HUES64 (cell line): ENCODE data around the gene RABGAP1L.
"Not testable (repeated sequence)": the region's sequence is repeated elsewhere in the genome, so short reads cannot be mapped to it uniquely, and the experiment has no call there.

ENCODE experiments used
- H3K27ac ChIP-seq: 2 replicates; pipeline ENCODE4 v1.7.0; 2013; ENCODE audit warnings: low read depth, low read length, inconsistent platforms
- H3K27me3 ChIP-seq: 2 replicates; pipeline ENCODE4 v1.6.1; 2013; ENCODE audit warnings: mild to moderate bottlenecking, low read length; ENCODE audit not compliant: insufficient read depth
- H3K36me3 ChIP-seq: 2 replicates; pipeline ENCODE4 v1.6.1; 2013; ENCODE audit warnings: mild to moderate bottlenecking, low read length; ENCODE audit not compliant: insufficient read depth
- H3K4me1 ChIP-seq: 2 replicates; pipeline ENCODE4 v1.6.1; 2013; ENCODE audit warnings: mild to moderate bottlenecking, low read length, moderate library complexity; ENCODE audit not compliant: insufficient read depth
- H3K4me3 ChIP-seq: 2 replicates; pipeline ENCODE4 v1.5.1; 2013; ENCODE audit warnings: mild to moderate bottlenecking, low read length, moderate library complexity
- H3K9ac ChIP-seq: 2 replicates; pipeline ENCODE4 v1.6.1; 2013; ENCODE audit warnings: mild to moderate bottlenecking, low read depth, low read length
- H3K9me3 ChIP-seq: 2 replicates; pipeline ENCODE4 v1.6.1; 2013; ENCODE audit warnings: low read depth, low read length; ENCODE audit not compliant: insufficient read depth
- WGBS: fragments of 150-250, 120-280 bp; methylation state at CpG from one replicate; pipeline ENCODE4 v1.1.7; 2013; ENCODE audit warnings: missing lambda C conversion rate; 5-methylcytosine and 5-hydroxymethylcytosine counted together

Gene RABGAP1L

DNA sequence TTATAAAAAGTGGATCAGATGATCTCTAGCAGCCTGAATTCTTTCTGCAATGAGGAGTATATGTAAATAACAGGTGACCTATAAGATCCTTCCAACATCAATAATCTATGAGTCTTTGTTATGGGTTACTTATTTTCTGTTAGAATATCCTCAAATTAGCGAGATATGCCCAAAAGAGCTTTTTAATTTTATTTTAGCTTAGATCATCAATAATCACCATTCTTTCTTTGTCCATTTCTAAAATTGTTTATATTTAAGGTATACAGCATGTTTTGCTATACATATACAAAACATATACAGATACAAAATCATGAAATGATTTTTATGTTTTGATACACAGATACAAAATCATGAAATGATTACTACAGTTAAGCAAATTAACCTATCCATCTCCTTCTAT is 11.8 kb downstream of the RABGAP1L start:
- H3K9me3 ChIP-seq = no peaks in the 10 kb centered on the region
- no peaks in the 10 kb centered on the region for H3K4me1 ChIP-seq
- H3K36me3 ChIP-seq = no peaks in the 10 kb centered on the region
- H3K27ac ChIP-seq = no peak overlapping the region
- no peak overlapping the region for H3K4me3 ChIP-seq
- H3K27me3 ChIP-seq = no peaks in the 10 kb centered on the region
- no CpG with 5 or more reads among the region's 1 CpG for WGBS
- no peak overlapping the region for H3K9ac ChIP-seq

DNA sequence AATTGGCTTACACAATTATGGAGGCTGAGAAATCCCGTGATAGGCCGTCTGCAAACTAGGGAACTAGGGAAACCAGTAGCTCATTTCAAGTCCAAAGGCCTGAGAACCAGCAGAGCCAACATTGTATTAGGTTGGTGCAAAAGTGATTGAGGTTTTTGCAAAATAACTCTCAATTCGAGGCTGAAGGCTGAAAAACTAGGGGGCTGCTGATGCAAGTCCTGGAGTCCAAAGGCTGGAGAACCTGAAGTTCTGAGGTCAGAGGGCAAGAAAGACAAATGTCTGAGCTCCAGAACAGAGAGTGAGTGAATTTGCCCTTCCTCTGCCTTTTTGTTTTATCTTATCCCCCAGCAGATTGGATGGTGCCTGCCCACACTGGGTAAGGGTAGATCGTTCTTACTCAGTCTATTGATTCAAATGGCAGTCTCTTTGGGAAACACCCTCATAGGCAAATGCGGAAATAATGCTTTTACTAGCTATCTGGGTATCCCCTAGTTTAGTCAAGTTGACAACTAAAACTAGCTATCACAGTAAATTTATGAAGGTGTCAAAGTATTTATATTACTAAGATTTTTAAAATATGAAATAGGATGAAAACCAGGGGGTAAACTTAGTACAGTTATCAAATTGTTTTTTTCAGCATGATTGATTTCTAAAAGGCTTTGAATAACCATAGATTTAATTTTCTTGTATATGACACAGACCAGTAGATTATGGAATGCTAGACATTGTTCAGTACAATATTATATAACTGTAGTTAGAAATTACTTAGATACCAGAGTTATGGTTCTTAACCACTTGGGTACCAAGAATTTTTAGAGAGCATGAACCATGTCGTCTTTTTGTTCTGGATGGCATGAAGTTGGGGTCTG is 15.4 kb downstream of the RABGAP1L start:
- 95% methylated on average over 6 of the region's 6 CpGs for WGBS
- no peaks in the 10 kb centered on the region for H3K36me3 ChIP-seq
- H3K9me3 ChIP-seq = no peaks in the 10 kb centered on the region
- no peaks in the 10 kb centered on the region for H3K4me1 ChIP-seq
- no peak overlapping the region for H3K27ac ChIP-seq
- H3K27me3 ChIP-seq = no peaks in the 10 kb centered on the region
- no peak overlapping the region for H3K9ac ChIP-seq
- H3K4me3 ChIP-seq = no peak overlapping the region

DNA sequence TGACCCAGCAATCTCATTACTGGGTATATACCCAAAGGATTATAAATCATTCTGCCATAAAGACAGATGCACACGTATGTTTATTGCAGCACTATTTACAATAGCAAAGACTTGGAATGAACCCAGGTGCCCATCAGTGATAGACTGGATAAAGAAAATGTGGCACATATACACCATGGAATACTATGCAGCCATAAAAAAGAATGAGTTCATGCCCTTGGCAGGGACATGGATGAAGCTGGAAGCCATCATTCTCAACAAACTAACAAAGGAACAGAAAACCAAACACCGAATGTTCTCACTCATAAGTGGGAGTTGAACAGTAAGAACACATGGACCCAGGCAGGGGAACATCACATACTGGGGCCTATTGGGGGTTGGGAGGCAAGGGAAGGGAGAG is 19.1 kb downstream of the RABGAP1L start:
- 100% methylated on average over 2 of the region's 2 CpGs for WGBS
- H3K4me3 ChIP-seq, H3K27me3 ChIP-seq, H3K36me3 ChIP-seq, H3K27ac ChIP-seq, H3K9me3 ChIP-seq, H3K4me1 ChIP-seq, H3K9ac ChIP-seq: not testable (repeated sequence)

DNA sequence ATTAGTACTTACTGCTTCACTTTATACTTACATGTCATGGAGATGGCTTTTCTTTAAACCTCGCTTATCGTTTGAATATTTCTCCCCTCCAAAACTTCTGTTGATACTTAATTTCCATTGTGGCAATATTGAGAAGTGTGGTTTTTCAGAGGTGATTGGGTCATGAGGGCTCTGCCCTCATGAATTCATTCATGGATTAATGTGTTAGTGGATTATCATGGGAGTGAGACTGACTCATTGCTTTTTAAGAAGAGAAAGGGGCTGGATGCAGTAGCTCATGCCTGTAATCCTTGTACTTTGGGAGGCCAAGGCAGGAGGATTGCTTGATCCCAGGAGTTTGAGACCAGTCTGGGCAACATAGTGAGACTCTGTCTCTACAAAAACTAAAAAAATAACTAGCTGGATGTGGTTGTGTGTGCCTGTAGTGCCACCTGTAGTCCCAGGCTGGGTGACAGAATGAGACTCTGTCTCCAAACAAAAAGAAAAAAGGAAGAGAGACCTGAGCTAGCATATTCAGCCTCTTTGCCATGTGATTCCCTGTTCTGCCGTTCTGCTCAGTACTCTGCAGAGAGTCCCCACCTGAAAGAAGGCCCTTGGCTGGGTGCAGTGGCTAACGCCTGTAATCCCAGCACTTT is 30.2 kb downstream of the RABGAP1L start:
- 85% methylated on average over 3 of the region's 4 CpGs for WGBS
- Histone ChIP-seq H3K27ac (no peak overlapping the region), H3K4me1 (no peaks in the 10 kb centered on the region), H3K4me3 (no peak overlapping the region), H3K27me3 (no peaks in the 10 kb centered on the region), H3K9me3 (peaks cover 9% of the 10 kb centered on the region; the same call in 1 of the 2 replicates), H3K9ac (no peak overlapping the region), H3K36me3 (no peaks in the 10 kb centered on the region)

DNA sequence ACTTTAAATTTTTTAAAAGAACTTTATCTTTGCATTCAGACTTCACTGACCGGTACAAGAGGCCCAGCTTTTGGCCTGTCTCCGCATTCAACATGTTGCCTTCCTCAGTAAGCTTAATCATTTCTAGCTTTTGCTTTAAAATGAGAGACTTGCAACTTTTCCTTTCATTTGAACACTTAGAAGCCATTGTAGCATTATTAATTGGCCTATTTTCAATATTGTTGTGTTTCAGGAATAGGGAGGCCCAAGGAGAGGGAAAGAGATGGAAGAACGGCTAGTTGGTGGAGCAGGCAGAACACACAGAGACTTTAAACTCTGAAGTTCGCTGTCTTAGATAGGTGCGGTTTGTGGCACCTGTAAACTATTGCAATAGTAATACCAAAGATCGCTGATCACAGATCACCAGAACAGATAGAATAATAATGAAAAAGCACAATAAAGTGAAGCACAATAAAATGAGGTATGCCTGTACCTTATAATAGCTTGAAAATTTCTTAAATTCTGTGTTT is 31.4 kb downstream of the RABGAP1L start:
- H3K27ac ChIP-seq = no peak overlapping the region
- no peaks in the 10 kb centered on the region for H3K27me3 ChIP-seq
- H3K9me3 ChIP-seq = peaks cover 9% of the 10 kb centered on the region; the same call in 1 of the 2 replicates
- H3K36me3 ChIP-seq = no peaks in the 10 kb centered on the region
- H3K4me1 ChIP-seq = no peaks in the 10 kb centered on the region
- H3K9ac ChIP-seq = no peak overlapping the region
- H3K4me3 ChIP-seq = no peak overlapping the region
- WGBS = 91% methylated on average over 6 of the region's 6 CpGs

DNA sequence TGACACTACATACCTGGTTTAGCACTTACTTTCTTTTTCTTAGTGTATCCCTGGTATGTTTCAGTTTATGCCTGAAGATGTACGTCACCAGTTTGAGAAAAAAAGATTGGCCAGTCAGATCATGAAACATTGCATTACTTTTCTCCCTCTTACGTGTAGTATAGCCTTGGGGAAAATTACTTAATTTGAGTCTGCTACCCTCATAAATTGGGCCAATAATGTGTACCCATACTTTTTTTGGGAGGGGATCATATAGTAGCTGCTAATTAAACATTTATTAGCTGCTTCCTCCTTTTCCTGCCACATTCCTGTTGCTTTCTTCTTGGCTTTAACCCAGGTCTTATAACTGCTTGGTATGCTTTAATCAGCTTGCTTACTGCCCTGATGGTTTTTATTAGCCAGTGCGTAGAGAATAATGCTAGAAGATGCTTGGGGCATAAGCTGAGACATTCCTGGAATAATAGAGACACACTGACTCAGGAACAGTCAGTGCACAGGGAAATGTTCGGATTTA is 32.1 kb downstream of the RABGAP1L start:
- no peaks in the 10 kb centered on the region for H3K4me1 ChIP-seq
- H3K4me3 ChIP-seq = no peak overlapping the region
- peaks cover 9% of the 10 kb centered on the region; the same call in 1 of the 2 replicates for H3K9me3 ChIP-seq
- 96% methylated on average over 4 of the region's 4 CpGs for WGBS
- no peaks in the 10 kb centered on the region for H3K36me3 ChIP-seq
- H3K9ac ChIP-seq = no peak overlapping the region
- no peak overlapping the region for H3K27ac ChIP-seq
- H3K27me3 ChIP-seq = no peaks in the 10 kb centered on the region

DNA sequence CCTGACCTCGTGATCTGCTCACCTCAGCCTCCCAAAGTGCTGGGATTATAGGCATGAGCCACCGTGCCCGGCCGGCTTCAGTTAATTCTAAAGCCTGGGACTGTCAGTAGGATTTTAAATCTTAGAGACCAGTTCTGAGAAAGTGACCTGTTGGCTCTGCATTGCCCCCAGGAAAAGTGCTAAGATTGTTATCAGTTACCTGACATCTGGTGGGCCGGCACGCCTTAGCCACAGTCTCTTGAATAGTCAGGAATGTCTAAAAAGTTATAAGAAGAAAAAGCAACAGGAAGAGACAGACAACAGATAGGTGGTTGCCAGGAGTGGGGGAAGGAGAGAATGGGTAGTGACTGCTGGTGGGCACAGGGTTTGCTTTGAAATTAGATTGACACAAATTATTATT is 35.1 kb downstream of the RABGAP1L start:
- Histone ChIP-seq H3K27me3 (no peaks in the 10 kb centered on the region), H3K27ac (no peak overlapping the region), H3K4me1 (no peaks in the 10 kb centered on the region), H3K4me3 (no peak overlapping the region), H3K9me3 (no peaks in the 10 kb centered on the region), H3K36me3 (no peaks in the 10 kb centered on the region), H3K9ac (no peak overlapping the region)
- 94% methylated on average over 6 of the region's 6 CpGs for WGBS

DNA sequence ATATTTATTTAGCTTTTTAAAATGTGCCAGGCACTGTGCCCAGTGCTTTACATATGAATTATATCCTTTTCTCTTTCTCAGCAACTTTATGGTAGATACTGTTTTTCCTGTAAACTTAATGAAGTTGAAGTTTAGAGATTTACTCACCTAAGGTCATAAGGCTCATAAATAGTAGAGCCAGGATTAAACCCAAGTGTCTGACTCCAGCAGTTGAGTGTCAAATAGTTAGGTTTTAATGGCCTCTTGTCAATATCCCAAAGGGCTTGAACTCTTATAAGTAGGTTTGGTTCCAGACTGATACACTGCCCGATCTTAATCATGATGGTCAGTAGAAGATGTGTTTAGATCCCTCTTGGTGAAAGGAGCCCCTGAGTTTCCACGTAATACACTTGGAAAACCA is 37.8 kb downstream of the RABGAP1L start:
- Histone ChIP-seq H3K4me1 (no peaks in the 10 kb centered on the region), H3K9ac (no peak overlapping the region), H3K4me3 (no peak overlapping the region), H3K27me3 (no peaks in the 10 kb centered on the region), H3K9me3 (no peaks in the 10 kb centered on the region), H3K27ac (no peak overlapping the region), H3K36me3 (no peaks in the 10 kb centered on the region)
- WGBS = 98% methylated on average over 2 of the region's 2 CpGs

DNA sequence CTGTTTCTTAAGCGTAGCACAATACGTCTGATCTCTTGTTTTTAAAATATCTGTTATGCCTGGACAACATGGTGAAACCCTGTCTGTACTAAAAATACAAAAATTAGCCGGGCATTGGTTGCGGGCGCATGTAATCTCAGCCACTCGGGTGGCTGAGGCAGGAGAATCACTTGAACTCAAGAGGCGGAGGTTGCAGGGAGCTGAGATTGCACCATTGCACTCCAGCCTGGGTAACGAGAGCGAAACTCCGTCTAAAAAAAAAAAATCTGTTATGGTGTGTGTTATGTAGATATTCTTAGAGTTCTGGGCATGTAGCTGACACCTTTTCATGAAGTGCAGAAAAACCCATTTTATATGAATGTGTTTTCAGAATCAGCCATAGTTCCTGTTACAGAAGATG is 38.2 kb downstream of the RABGAP1L start:
- H3K9me3 ChIP-seq = no peaks in the 10 kb centered on the region
- H3K36me3 ChIP-seq = no peaks in the 10 kb centered on the region
- H3K9ac ChIP-seq = no peak overlapping the region
- 96% methylated on average over 10 of the region's 10 CpGs for WGBS
- no peaks in the 10 kb centered on the region for H3K4me1 ChIP-seq
- no peak overlapping the region for H3K4me3 ChIP-seq
- H3K27me3 ChIP-seq = no peaks in the 10 kb centered on the region
- no peak overlapping the region for H3K27ac ChIP-seq

DNA sequence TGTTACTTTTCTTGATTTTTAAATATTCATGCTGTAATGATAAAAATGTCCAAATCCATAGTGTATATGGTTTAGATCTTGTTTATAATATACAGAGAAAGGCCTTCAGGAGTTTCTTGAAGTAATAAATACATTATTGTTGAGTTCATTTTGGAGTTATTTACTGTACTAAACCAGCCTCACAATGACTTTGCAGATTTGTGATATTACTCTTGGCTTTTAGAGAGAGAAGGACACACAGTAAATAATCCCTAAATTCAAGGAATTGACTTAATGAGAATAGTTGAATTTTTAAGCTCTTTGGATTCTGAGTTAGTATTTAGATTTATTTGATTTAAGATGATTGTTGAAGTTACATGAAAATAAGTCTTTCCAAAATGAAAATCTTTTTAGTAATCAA is 38.9 kb downstream of the RABGAP1L start:
- H3K36me3 ChIP-seq = no peaks in the 10 kb centered on the region
- no peaks in the 10 kb centered on the region for H3K9me3 ChIP-seq
- no peak overlapping the region for H3K4me3 ChIP-seq
- H3K27ac ChIP-seq = no peak overlapping the region
- no peaks in the 10 kb centered on the region for H3K27me3 ChIP-seq
- H3K4me1 ChIP-seq = no peaks in the 10 kb centered on the region
- H3K9ac ChIP-seq = no peak overlapping the region

DNA sequence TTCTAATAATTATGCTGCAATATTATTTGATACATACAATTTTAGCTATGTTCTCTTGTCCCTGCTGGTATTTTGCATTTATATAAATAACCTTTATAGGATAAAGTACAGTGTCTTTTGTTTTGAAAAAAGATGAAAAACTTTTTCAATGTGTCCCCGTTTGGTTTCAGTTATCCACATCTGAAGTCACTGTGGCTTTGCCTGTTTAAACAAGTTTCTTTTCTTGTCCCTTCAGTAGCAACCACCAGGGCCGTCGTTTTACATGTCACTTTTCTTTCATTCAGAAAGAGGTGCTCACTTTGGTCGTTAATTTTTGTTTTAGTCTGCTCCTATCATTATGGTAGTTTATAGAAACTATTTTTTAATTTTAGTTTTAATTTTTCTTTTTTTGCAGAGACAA is 41.4 kb downstream of the RABGAP1L start:
- 95% methylated on average over 3 of the region's 4 CpGs for WGBS
- Histone ChIP-seq H3K27ac (no peak overlapping the region), H3K36me3 (no peaks in the 10 kb centered on the region), H3K27me3 (no peaks in the 10 kb centered on the region), H3K4me3 (no peak overlapping the region), H3K9me3 (no peaks in the 10 kb centered on the region), H3K9ac (no peak overlapping the region), H3K4me1 (no peaks in the 10 kb centered on the region)
